Measurements from ENCODE around the gene PPP3CA.

The PPP3CA gene

DNA sequence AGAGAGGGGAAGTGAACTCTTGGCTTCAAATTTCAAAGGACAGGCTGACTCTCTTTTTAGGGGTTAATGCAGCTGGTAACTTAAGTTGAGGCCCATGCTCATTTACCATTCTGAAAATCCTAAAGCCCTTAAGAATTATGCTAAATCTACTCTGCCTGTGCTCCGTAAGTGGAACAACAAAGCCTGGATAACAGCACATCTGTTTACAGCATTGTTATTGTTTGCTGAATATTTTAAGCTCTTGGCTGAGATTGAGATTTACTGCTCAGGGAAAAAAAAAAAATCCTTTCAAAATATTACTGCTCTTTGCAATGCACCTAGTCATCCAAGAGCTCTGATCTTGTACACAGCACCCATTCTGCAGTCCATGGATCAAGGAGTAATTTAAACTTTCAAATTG lies 17.7 kb downstream of the PPP3CA start:
- DNase-seq = no peak

DNA sequence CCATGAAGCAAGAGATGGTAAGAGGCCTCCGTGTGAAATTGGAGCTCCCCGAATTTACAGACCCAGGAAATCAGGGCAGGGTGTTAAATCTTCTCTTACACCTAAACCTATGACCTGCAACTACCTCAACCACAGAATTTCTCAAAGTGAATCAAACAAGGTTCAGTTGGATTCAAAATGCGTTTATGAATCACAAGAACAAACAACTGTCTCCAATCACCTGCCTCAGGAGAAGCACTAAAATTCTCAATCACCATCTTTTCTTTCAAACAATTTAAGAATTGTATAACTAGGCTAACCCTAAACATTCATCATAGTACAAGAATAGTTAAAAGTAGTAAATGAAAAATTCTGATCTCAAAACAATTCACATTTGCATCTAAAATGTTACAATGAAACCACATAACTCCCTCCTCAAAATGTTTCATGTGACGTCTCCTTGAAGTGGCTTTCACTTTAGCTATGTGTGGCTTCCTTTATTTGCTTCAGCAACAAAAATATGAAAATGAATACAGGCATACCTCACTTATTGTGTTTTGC lies 19.2 kb downstream of the PPP3CA start:
- DNase-seq = no peak

DNA sequence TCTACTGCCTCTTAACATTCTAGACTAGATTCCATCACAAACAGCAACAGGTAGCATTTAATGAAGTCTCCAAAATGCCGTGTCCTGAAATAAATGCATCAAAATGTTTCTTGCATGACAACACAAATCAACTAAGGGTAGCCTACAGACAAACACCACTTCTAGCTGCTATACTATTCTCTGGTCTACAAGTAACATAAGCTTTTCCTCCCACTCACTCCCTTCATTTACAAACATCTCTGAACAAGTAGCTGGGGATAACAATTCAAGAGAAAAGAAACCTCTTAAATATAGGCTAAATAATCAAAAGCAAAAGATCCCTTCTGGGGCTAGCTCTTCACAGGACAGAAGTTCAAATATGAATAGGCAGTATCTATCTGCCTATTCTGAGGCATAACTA lies 20.8 kb downstream of the PPP3CA start:
- no peak for DNase-seq

- no peak for DNase-seq
These were observed 24.6 kb downstream of the PPP3CA start for GRCh38 chr4:101322743-101323142.

- DNase-seq = no peak
These were observed 25.8 kb downstream of the PPP3CA start for GRCh38 chr4:101321481-101322042.

DNA sequence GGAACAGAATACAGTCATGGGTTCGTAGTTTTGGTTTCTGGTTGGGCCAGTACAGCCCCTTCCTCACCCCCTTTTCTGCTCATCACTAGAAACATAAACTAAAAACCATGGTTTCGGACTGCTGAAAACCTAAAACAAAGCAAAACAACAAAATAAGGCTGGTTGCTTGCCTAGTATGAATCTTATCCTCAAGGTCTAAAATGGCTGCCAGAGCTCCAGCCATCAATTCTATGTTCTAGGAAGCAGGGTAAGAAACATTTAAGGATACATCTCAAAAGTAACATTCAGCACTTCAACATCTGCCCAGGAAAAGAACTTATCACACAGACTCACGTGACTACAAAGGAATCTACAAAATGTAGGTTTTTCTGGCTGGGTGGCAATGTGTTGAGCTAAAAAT lies 31.5 kb downstream of the PPP3CA start:
- no peak for DNase-seq

GRCh38 chr4:101315041-101315440 lies 32.3 kb downstream of the PPP3CA start:
- DNase-seq = no peak

DNA sequence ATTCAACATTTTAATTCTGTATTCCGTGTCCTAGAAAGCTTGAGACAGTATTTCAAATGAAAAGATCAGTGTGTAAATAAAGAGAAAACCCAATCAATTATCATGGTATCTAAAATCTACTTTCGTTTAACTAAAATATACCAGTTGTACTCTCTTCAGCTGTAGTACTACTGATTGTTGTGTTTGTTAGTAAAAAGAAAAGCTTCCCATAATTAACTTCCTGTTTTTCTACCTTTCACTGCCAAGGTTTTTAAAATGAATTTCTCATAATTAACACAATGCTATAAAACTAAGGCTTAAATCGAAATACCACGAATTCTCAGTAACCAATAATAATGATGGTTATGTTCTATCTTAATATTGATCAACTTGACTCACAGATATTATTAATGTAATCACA lies 37.4 kb downstream of the PPP3CA start:
- no peak for DNase-seq

DNA sequence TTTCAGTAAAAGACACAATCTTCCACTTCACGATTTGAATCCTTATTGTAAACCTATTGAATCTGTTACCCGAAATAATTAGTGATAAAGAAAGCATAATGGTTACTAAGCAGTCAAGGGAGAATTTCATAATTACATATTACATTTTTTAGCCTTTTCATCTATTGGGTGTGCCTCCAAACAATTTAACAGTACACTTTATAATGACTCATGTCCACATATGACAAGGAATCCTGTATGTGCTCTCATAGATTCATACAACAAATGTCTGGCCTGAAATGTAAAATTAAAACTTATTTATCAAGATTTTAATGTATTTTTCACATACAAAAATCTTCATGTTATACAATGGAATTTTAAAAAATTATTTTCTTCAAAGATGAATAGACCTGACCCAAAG lies 39.4 kb downstream of the PPP3CA start:
- DNase-seq = no peak

DNA sequence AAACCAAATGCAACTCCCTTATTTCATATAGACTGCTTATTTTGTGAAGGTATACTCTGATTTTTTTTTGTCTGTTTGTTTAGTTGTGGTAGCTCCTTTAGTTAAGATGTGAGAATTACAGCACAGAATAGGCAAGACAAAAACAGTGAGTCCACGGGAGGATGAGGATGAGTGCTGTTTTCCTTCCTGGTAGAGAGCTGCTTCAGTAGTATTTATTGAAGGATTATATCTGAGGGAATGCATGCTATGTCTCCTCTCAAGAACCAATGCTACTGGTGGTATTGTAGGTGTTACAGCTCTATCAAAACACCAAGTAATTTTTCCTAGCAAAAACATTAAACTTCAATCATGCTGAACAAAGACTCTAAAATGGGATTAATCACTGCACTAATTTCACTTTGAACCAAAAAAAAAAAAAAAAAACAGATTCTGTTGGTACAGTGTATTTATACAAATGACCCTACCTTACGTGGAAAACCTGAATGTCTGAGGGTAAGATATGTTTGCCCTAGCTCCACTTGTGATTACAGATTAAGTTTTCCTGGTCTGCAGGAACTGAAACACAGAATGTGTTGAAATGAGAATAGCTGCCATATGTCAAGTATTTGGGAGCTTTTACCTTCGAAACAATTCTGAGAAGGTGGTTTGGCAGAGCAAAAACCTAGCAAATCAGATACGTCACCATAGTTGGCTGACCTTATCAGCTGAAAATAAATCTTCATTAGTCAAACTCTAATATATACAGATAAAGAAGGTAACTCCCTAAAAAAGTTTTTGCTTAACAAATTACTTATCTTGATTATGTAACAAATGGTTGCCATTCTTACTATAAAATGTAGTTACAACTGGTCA lies 40.3 kb downstream of the PPP3CA start:
- no peak for DNase-seq

GRCh38 chr4:101306225-101306624 lies 41.1 kb downstream of the PPP3CA start:
- peak; percentile 11 for DNase-seq

- no peak for DNase-seq
These were observed 42.4 kb downstream of the PPP3CA start for GRCh38 chr4:101304916-101305315.

DNA sequence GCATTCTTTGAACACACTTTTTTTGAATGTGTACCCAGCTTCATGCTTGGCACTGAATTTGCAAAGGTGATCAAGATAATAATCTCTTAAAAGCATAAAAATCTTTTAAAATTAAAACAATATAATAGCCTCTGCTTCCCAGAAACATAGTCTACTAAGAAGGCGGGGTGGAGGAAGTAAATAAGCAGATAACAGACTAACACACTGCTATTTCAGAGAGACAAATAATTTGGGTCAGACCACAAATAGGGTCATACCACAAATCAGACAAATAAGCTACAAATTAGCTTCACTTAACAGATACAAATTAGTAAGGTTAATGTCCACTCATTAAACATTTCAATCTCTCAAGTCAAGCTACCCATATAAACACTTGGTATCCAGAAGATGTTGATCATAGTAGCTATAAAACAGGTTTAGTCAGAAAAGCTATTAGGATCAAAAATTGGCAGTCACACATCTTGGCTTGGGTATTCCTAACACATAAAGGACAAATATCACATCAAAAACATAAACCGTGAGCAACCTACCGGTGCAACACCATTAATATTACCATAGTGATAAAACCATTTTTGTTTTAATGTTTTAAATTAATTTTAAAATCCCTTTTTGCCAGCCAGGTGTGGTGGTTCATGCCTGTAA lies 47.3 kb downstream of the PPP3CA start:
- no peak for DNase-seq

DNA sequence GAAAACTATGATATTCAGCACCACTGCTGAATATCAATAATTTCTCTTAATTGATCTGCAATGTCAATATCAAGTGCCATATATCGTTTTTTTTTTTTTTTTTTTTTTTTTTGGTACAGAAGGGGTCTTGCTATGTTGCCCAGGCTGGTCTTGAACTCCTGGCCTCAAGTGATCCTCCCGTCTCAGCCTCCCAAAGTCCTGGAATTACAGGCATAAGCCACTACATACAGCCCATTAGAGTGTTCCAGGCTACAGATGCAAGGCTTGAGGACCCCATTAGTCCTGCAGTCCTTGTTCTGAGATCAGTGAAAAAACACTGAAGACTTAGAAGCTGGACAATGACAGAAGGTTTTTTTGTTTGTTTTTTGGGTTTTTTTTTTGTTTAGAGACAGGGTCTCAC lies 48.3 kb downstream of the PPP3CA start:
- no peak for DNase-seq

DNA sequence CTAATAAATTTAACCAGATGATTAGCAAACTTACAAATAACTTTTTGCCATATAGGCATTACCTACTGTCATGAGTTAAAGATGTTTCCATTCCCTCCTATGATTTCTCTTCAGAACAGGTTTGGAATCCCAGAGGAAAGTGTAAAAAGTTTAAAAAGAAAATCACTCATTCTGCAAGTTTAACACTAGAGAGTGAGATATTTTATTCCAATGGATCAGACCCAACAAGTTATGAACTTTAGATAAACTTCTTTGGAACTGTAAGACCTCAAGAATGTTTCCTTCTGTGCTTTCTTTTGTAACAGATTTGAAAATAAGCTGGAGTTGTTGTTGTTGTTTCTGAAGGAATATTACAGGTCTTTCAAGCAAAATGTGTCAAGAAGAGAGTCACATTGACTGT lies 51.6 kb downstream of the PPP3CA start:
- DNase-seq = no peak

- DNase-seq = no peak
These were observed 52.7 kb downstream of the PPP3CA start for GRCh38 chr4:101294597-101294996.

DNA sequence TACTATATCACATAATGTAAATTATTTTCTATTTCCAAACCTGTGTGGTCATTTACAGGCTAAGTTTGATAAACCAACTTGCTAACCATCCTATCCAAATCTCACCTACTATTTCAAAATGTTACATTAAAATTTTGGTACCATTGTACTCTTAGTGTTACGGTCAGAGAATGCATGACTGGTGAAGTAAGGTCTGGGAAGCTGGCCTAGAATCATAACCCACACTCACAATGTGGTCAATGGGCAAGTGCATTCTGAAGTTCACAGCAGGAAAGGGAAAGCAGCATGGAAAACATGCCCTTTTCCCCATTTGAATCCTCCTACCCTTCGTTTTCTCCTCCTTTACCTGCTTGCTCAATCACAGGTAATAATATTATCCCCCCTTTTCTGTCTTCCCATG lies 54.4 kb downstream of the PPP3CA start:
- no peak for DNase-seq

- no peak for DNase-seq
These were observed 55.1 kb downstream of the PPP3CA start for GRCh38 chr4:101292214-101292613.

DNA sequence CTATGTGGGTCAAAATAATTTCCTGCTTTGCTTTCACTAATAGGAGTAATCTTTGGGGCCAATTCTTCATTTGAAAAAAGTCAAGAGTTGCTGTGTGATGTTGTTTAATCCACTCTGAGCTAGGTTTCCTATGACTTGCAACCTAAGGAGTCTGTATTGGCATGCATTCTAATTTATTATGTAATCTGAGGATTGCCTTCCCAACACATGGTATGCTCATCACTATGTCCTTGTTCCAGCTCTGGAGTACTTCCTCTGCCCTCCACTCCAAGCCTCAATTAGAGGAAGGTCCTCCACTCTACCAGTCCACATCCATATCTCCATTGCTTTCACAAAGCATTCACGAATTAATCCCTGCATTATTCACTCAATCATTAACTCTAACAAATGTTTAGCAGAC lies 56.1 kb downstream of the PPP3CA start:
- no peak for DNase-seq

DNA sequence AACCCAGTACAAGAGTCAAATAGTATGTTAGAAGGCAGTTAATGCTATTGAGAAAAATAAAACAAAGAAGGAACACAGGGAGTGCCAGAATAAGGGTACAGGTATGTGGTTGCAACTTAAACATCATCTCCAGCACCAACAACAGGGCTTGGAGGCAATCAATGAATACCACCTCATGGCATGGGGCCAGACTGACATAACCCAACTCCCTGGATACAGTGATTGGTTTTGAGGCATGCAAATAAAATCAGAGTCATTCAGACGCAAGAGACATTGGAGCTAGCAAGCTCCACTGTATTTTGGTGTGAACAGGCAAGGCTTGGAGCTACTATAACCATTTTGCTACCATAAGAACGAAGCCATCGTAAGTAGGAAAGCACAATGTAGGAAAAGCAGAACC lies 56.7 kb downstream of the PPP3CA start:
- no peak for DNase-seq

DNA sequence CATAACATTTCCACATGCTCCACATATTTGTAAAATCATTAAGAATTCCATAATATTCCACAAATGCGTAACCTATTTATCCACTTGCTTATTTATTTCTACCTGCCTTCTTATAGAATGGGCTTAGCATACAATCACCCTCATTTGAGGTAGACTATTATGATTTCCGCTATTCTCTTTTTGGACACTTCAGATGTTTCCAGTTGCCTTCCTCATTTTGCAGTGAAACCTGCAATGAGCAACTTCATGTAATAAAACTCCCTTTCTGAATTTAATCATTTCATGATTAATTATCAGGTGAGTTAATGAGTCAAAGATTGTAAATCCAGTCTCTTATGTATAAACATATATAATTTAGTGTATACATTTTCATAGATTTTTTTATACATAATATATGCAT lies 58.0 kb downstream of the PPP3CA start:
- no peak for DNase-seq

DNA sequence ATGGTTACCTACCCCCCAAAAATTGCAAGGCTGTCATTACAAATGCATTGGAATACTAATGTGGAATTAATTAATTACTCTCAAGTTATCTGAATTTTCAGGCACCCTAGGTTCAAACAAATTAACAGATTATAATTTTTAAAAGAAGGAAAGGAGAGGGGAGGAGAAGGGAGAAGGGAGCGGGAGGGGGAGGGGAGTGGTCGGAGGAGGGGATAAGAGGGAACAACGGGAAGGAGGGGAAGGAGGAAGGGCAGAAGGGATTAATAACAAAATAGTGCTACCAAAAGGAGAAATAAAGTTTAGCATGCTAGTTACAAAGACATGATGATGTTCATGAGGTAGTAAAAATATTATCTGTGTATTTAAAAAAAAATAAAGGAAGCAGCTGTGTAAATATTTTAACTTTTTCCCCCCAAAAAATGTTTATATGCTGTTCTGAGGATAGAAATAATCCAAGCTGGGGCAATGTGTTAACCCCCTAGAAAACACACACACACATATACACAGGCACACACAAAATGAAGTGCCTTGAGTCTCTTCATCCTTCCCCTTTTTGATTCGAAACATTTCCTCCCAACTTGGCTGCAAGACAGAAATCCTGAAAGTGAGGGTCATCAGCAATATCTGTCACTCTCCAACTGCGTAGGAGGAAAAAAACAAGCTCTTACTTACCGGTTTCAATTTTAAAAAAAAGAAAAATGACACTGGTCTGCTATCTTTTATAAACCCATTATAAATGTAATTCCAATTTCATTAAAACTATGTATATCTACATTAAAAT lies 58.8 kb downstream of the PPP3CA start:
- no peak for DNase-seq

DNA sequence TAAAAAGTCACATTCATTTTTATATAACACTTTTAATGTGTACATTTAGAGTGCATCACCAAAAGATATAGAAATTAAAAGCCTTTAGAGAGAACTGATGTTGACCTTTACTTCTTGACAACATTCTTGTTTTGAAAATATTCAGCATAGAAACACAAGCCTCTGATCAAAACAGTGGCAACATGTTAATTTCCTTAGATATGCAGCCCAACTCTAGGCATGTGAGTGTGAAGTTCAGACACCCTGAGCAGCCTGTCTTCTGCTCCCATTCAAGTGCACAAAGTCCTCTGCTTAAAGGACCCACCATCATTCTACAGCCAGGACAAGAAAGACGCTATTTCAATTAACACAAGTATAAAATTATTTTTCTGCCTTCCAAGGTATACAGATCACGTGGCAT lies 60.0 kb downstream of the PPP3CA start:
- DNase-seq = no peak
